ENCODE results near the gene MED13L.

GRCh38 chr12:116077431-116077830 is 200.1 kb downstream of the MED13L start:
- TF ChIP-seq CTCF (IDR thresholded peaks at IDR 0.05) = no peak
- no peak for TF ChIP-seq EZH2 (IDR thresholded peaks at IDR 0.05; ENCODE audit: borderline replicate concordance, insufficient read depth, low read depth, low read length, poor library complexity, severe bottlenecking)

Data from B cell (primary cell).